ENCODE measurements around the gene HCN3. TPM values are rescaled to one million over a fixed set of nuclear protein-coding genes. Genes with fewer than 3 reads are reported as not detected.

Gene HCN3
- polyA plus RNA-seq, 3 donors, result 6.8 to 9.3 (median 9.0) TPM

- DNase-seq (ENCODE audit: low read depth in 3 of 3, low spot score in 2 of 3), result no peak
Observed at GRCh38 chr1:155253797-155254196, 23.5 kb upstream of the HCN3 start.

- no peak for DNase-seq (ENCODE audit: low read depth in 3 of 3, low spot score in 2 of 3)
Observed at GRCh38 chr1:155254228-155254713, 23.0 kb upstream of the HCN3 start.

- no peak for DNase-seq (ENCODE audit: low read depth in 3 of 3, low spot score in 2 of 3)
Observed at GRCh38 chr1:155254714-155255242, 22.5 kb upstream of the HCN3 start.

DNA sequence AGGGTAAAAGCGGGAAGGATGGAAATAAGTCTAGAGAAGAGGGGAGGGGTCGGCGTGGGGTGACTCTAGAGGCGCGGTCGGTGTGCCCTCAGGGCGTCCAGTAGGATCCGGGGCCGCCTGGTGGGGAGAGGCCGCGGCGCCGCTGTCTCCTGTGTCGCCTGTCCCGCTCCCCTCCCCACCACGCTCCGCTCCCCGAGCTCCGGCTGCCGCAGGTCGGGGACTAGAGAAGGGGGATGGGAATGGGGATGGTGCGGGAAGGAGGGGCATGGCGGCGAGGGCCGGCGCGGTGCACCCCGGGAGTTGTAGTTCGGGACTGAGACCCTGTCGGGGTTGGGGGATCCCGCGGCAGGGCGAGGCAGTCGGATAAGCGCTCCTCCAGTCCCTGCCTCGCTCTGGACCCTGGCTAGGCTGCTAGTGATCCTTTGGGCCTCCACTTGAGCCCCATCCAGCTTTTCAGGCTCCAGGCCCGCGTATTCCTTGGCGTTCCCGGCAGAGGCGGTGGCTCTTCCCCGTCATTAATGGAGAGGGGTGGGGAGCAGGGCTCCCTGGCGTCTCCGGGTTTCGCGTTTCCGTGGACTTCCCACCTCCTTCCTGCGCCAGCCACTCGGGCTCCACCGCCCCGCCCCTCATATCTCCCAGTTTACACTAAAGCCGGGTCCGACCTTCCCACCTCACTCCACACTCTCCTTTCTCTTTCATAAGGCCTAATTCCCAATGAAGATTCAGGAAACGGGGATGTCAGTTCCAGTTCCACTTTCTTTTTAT, 21.8 kb upstream of the HCN3 start, which contains the start of gene ENTREP3:
ENTREP3 (minus strand) TSS at position 241 of the 765 bp plus-strand sequence. CDS start 606 bp downstream, outside the sequence.
- DNase-seq (ENCODE audit: low read depth in 3 of 3, low spot score in 2 of 3), result peak in 1 of 3 donors; percentile 82

GRCh38 chr1:155256058-155256852, 21.0 kb upstream of the HCN3 start:
- no peak for DNase-seq (ENCODE audit: low read depth in 3 of 3, low spot score in 2 of 3)

DNA sequence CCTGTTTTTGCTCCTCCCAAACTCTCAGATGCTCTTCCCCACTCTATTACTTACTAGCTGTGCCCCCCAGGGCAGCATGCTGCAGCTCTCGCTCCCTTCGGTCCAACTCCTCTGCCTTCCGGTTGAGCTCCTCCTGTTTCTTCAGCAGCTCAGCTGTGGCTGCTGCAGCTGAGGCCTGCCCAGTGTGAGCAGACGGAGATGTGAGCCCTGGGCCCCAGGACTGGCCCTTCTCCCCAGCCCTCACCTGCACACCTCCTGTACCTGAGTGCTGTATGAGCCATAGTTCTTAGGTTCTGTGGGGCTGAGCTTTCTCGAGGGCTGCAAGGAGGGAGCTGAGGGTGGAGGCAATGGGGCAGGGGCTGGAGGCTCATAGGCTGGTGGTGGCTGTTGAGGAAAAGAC, 17.0 kb upstream of the HCN3 start:
- DNase-seq (ENCODE audit: low read depth in 3 of 3, low spot score in 2 of 3), result no peak

DNA sequence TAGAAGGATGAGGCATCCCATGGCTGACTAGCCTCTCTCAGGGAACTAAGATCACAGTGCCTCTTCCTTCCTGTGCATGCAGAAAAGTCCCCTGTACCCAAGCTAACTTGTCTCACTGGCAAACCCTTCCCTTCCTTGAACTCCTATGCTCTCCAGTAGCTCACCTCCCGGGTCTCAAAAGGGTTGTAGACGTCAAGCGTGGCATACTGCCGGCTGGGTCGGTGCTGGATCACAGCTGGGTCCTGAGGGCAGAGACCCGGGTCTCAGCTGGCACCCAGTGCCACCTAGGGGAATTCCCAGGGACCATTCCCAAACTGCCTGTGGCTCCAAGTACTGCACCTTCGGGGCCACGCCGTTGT, 15.8 kb upstream of the HCN3 start:
- no peak for DNase-seq (ENCODE audit: low read depth in 3 of 3, low spot score in 2 of 3)

DNA sequence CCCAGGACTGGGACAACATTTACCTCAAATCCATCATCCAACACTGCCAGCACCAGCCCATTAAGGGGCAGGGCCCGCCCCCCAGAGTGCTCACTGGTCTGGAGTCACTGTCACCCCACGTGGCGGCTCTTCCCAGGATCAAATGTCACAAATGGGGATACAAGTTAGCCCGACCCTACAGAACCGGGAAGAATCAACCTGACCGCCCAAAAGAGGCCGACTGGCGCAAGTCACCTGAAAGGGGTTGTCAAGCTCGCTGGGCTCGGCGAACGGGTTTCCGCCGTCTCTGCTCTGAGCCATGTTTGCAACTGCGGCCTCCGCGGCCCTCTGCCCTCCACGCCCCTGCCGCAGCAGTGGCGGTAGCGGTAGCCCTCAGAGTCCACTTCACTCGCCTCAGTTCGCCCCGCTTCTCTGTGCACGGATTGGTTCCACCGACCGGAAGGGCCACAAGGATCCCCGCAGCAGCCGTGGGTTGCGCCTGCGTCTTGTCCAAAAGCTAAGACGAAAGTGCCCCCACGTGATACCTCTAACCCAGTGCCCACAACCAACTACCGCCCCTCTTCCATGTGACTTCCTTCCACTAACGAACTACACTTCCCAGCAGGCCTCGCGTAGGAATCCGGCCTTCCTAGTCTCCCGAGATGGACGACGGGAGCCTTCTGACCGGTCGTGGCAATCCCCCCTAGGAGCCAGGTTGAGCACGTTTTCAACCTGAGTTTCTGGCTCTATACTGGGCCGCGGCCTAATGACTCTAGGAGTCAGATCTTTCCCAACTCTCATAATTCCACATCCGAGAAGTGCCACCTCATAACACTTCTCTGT, 15.2 kb upstream of the HCN3 start, which contains the start of gene SCAMP3:
SCAMP3 (minus strand) TSS at position 509 of the 822 bp plus-strand sequence; CDS start at position 300, 209 bp downstream.
- peak in 2 of 3 donors; percentile 93 to 96 for DNase-seq (ENCODE audit: low read depth in 3 of 3, low spot score in 2 of 3)

GRCh38 chr1:155263067-155263466, 14.2 kb upstream of the HCN3 start:
- no peak for DNase-seq (ENCODE audit: low read depth in 3 of 3, low spot score in 2 of 3)

DNA sequence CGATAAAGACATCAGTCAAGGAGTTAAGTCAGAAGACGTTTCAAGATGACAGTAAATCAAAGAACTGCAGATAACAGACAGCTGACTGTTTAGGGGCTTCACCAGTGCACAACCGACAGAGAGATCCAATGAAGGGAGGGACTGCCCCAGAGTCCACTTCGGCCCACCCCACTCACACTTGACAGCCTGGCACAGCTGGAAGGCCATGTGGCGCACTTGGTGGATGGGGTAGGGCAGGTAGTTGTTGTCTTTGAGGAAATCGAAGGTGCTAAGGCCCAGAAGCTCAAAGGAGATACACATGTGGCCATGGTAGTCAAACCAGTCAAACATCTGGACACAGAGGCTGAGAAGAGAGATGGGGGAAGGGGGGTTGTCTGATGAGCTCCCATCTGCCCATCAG, 10.7 kb upstream of the HCN3 start:
- DNase-seq (ENCODE audit: low read depth in 3 of 3, low spot score in 2 of 3), result no peak

DNA sequence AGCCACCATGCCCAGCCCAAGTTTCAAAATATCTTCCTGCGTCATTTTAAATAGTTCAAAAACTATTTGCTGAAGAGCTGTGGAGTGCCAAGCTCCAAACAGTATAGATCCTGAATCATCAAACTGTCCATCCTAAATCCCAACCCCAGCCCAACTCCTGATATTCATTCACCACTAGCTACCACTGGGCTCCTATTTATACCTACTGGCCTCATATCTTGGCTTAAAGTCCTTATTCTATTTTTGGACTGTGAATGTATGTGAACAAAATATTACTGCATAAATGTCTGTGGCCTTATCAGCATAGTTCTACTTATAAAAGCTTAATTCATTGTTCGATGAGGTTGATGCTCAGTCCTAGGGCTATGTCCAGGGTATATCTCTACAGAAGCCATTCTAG, 9.9 kb upstream of the HCN3 start:
- no peak for DNase-seq (ENCODE audit: low read depth in 3 of 3, low spot score in 2 of 3)

- no peak for DNase-seq (ENCODE audit: low read depth in 3 of 3, low spot score in 2 of 3)
Observed at GRCh38 chr1:155268630-155269029, 8.6 kb upstream of the HCN3 start.

DNA sequence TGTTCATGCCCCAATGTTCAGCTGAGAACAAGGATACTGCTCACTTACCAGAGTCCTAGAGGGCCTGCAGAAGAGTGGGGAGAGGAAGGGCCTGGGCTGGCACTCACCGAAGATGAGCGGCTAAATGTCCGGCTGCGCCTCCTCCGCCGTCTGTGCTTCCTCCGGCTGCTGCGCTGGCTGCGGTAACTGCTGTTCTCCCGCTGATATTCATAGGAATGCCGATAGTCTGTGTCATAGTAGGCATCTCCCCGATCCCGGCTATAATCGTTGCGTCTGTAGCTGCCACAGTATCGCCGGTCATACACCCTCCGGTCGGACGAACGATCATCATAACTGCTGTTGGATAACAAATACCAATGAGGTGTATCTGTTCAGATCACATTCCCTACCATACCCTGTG, 7.9 kb upstream of the HCN3 start:
- no peak for DNase-seq (ENCODE audit: low read depth in 3 of 3, low spot score in 2 of 3)

DNA sequence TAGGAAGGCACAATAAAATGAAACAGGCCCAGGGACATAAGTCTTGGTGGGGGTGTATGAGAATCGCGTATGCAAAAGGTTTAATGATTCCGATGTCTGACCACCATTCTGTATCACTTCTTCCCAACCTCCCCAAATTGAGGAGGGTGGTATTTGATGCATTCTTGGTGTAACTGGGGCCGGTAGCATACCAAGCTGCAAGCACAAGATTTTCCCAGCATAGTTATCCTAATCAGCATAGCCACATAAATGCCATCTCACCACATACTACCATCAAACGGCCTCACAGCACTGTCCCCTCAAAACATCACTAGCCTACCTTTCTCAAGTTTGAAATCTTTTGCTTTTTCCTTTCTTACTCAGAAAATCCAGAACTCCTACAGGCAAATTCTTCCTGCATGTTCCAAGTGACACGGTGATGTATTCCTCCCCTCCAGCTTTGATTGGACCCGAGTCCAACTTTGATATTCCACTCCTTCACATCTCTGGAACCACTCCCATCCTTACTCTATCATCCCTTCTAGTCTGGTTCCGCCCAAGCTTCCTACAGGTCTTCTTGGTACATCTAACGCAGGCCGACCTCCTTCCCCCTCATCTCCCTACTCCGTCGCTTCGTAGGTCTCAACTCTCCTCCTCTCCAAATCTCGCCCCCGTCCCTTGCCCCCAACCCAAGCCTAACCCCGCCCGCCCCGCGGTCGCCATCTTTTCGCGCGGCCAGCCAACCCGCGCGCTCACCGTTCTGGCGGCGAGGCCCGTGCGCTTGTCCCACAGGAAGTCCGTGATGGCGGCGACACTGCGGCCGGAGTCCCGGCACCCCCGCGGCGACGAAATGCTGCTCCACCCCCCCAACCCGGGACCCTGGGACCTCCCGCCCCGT, 4.6 kb upstream of the HCN3 start:
- peak in 1 of 3 donors; percentile 27 for DNase-seq (ENCODE audit: low read depth in 3 of 3, low spot score in 2 of 3)

GRCh38 chr1:155273343-155274245, 3.7 kb upstream of the HCN3 start, which contains the start of gene CLK2:
TSS of gene CLK2 (minus strand) at chr1:155273504. CDS start at chr1:155270977, 2,527 bp downstream.
- peak in 2 of 3 donors; percentile 89 to 91 for DNase-seq (ENCODE audit: low read depth in 3 of 3, low spot score in 2 of 3)

GRCh38 chr1:155277902-155278688, 832 bp downstream of the HCN3 start:
- peak in 1 of 3 donors; percentile 61 for DNase-seq (ENCODE audit: low read depth in 3 of 3, low spot score in 2 of 3)

DNA sequence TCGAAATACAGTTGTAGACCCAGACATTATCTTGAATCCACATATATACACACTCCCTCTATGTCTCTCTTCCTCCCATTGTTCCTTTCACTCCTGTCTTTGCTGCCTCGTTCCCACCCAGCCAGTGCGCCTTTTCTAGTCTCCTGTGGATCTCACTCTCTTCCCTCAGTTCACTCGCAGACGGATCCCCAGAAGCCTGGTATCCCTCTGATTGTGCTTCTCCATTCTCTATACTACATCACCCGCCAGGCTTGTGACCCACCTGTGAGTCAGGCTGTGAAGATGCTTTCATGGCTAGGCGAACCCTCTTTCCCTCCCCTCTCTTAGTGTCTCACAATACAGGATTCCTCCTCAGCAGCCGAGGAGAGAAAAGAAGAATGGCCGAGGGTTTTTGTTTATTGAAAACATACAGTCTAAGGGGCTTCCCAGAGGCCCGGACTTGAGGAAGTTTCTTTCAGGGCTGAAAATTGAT, 1.5 kb downstream of the HCN3 start:
- no peak for DNase-seq (ENCODE audit: low read depth in 3 of 3, low spot score in 2 of 3)
